Measurements from ENCODE around the gene DAPK3. TPM values are rescaled to one million over a fixed set of nuclear protein-coding genes. Genes with fewer than 3 reads are reported as not detected.

The DAPK3 gene
- polyA plus RNA-seq, 2 of the 4 experiments (the other 2 are of a cell fraction): 33.0 to 54.9 TPM

- CTCF ChIA-PET: interaction anchor here (3.0 kb wide), 1 partner anchor 143 kb away, joined by 10 read pairs; no protein-coding TSS in a partner anchor
These were observed 6.4 kb downstream of the DAPK3 start for GRCh38 chr19:3964256-3965194.

DNA sequence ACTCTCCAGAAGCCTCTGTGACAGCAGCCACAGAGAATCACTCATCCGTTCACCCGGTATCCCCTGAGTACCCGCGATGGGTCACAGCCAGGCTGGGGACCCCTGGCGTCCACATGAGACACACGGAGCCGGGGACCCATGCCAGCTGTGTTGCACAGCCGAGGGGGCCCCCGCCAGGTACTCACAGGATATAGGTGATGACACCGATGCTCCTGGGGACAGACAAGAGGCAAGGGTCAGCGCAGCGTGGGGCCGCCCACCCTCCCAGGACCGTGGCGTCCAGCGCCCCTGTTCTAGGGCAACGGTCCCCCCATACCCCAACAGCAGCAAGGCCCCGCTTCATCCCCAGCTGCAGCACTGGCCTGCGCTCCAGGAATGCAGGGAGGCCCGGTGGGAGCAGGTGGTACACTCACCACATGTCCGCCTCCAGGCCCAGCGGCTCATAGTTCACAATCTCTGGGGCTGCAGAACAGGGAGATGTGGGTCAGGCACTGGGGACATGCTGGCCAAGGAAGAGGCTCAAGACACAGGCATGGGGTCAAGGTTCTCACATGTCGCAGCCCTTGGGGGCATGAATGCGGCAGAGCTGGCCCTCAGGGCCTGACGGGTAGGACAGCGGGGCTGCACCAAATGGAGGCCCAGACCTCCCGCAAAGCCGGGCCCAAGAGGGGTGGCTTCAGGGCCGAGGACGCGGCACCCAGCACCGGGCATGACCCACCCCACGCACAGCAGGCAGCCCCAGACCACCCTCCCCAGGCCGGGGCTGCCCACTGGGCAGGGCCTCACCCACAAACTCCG is 7.2 kb downstream of the DAPK3 start:
- CTCF ChIA-PET: interaction anchor here (3.0 kb wide), 1 partner anchor 142 kb away, joined by 10 read pairs; no protein-coding TSS in a partner anchor
- ATAC-seq (no peak), FAIRE-seq (no peak), DNase-seq (ENCODE audit: low read depth in 1 of 2, low spot score in 1 of 2) (no peak)
- WGBS (ENCODE audit: missing lambda C conversion rate): 85% methylated on average over 8 of the region's 35 CpGs
- Histone ChIP-seq H3K27ac (no peak overlapping the region), H3K4me3 (no peak overlapping the region), H3K9me3 (no peaks in the 10 kb centered on the region), H3K4me1 (peaks cover 12% of the 10 kb centered on the region), H3K4me2 (no peak overlapping the region)
- no peak for TF ChIP-seq MAFK (IDR thresholded peaks at IDR 0.05; ENCODE audit: partially characterized antibody)
- TF ChIP-seq POLR2A (IDR thresholded peaks at IDR 0.05; ENCODE audit: low read length): no peak
- no peak for TF ChIP-seq HES2 (IDR thresholded peaks at IDR 0.05)
- TF ChIP-seq CBX8 (IDR thresholded peaks at IDR 0.05): no peak
- TF ChIP-seq, protein P1, sequence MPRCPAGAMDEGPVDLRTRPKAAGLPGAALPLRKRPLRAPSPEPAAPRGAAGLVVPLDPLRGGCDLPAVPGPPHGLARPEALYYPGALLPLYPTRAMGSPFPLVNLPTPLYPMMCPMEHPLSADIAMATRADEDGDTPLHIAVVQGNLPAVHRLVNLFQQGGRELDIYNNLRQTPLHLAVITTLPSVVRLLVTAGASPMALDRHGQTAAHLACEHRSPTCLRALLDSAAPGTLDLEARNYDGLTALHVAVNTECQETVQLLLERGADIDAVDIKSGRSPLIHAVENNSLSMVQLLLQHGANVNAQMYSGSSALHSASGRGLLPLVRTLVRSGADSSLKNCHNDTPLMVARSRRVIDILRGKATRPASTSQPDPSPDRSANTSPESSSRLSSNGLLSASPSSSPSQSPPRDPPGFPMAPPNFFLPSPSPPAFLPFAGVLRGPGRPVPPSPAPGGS (IDR thresholded peaks at IDR 0.05): no peak
- POLR2A ChIA-PET: no interaction called here

More at GRCh38 chr19:3964256-3965194, 6.4 kb downstream of the DAPK3 start:
- Histone ChIP-seq H3K4me3 (no peak overlapping the region), H3K9me3 (no peaks in the 10 kb centered on the region), H3K27ac (no peak overlapping the region), H3K4me2 (no peak overlapping the region), H3K4me1 (peaks cover 21% of the 10 kb centered on the region)
- POLR2A ChIA-PET: no interaction called here
- 96% methylated on average over 33 of the region's 60 CpGs for WGBS (ENCODE audit: missing lambda C conversion rate)
- TF ChIP-seq NR3C1 (IDR thresholded peaks at IDR 0.05) (no peak), ESRRA (IDR thresholded peaks at IDR 0.05; ENCODE audit: borderline replicate concordance, low read length) (no peak), JUNB (IDR thresholded peaks at IDR 0.05) (no peak), SREBF2 (IDR thresholded peaks at IDR 0.05) (no peak), CBX2 (IDR thresholded peaks at IDR 0.05; ENCODE audit: borderline replicate concordance, low read depth) (no peak), HEYL (CRISPR knock-in tag; IDR thresholded peaks at IDR 0.05) (no peak), HMGXB4 (CRISPR knock-in tag; IDR thresholded peaks at IDR 0.05; ENCODE audit: borderline replicate concordance) (no peak), EHF (CRISPR knock-in tag; IDR thresholded peaks at IDR 0.05) (no peak), TFCP2L1 (CRISPR knock-in tag; IDR thresholded peaks at IDR 0.05) (no peak), RFX5 (IDR thresholded peaks at IDR 0.05) (no peak), HES2 (IDR thresholded peaks at IDR 0.05) (no peak)
- TF ChIP-seq, protein P1 (IDR thresholded peaks at IDR 0.05): no peak
- FAIRE-seq (no peak), DNase-seq (ENCODE audit: low read depth in 1 of 2, low spot score in 1 of 2) (no peak), ATAC-seq (no peak)

DNA sequence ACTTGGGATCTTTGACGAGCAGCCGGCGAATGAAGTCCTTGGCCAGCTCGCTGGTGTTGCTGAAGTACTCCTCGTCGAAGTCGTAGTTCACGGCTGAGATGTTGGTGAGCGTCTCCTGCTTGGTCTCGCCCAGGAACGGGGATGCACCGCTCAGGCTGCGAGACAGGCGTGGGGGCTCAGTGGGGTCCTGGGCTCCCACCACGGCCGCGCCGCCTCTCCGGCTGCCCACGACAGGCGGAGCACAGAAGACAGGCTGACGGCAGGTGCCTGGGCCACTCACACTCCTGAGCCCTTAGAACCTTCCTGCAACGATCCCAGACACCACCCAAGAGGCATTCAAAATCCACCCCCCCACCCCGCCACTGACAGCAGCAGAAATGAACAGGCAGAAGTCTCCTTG is 9.9 kb downstream of the DAPK3 start:
- ChIA-PET CTCF (interaction anchor here (0.6 to 1.2 kb wide), 2 partner anchors 103 to 139 kb away, joined by 3 to 4 read pairs; no protein-coding TSS in a partner anchor), POLR2A (no interaction called here)
- Histone ChIP-seq H3K4me2 (no peak overlapping the region), H3K9me3 (no peaks in the 10 kb centered on the region), H3K27ac (no peak overlapping the region), H3K4me1 (no peaks in the 10 kb centered on the region), H3K4me3 (no peak overlapping the region)
- ATAC-seq: no peak
- no peak for FAIRE-seq
- no peak for DNase-seq (ENCODE audit: low read depth in 1 of 2, low spot score in 1 of 2)
- WGBS (ENCODE audit: missing lambda C conversion rate): 97% methylated on average over 12 of the region's 24 CpGs
- TF ChIP-seq ZFP36 (IDR thresholded peaks at IDR 0.05; ENCODE audit: borderline replicate concordance, partially characterized antibody) (no peak), BHLHE40 (IDR thresholded peaks at IDR 0.05; ENCODE audit: low read depth, low read length) (no peak), MAFK (IDR thresholded peaks at IDR 0.05; ENCODE audit: partially characterized antibody) (no peak), ZNF302 (CRISPR knock-in tag; IDR thresholded peaks at IDR 0.05) (no peak), CHD2 (IDR thresholded peaks at IDR 0.05; ENCODE audit: low read length, partially characterized antibody) (no peak), CHD4 (IDR thresholded peaks at IDR 0.05; ENCODE audit: borderline replicate concordance) (no peak), TP53 (CRISPR knock-in tag; IDR thresholded peaks at IDR 0.05) (no peak)
- TF ChIP-seq, protein P2, sequence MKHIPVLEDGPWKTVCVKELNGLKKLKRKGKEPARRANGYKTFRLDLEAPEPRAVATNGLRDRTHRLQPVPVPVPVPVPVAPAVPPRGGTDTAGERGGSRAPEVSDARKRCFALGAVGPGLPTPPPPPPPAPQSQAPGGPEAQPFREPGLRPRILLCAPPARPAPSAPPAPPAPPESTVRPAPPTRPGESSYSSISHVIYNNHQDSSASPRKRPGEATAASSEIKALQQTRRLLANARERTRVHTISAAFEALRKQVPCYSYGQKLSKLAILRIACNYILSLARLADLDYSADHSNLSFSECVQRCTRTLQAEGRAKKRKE (CRISPR knock-in tag; IDR thresholded peaks at IDR 0.05; ENCODE audit: low read depth): no peak
